HepG2 (cell line): ENCODE results near the gene DENND4C. TPM values are rescaled to one million over a fixed set of nuclear protein-coding genes. Genes with fewer than 3 reads are reported as not detected.

ENCODE experiments used
- ATAC-seq: fragments of 200-7000 bp; cut with Tn5 transposase; 3 replicates; pipeline ENCODE4 v1.9.1; 2020; ENCODE audit warnings: mild to moderate bottlenecking, moderate library complexity
- BruUV-seq: library from RNA; stranded (reverse); fragments of 400-500 nt; replicated peaks from 2 replicates; lab custom pipeline; 2021; lab: Mats Ljungman, UMichigan
- CTCF ChIA-PET: fragments of 300-600 bp; formaldehyde crosslinking; extraction: SDS; loops from one replicate; lab custom pipeline; 2021; ENCODE audit warnings: low total read pairs, inconsistent platforms, low intra/inter-chr PET ratio; lab: Yijun Ruan, JAX
- POLR2A ChIA-PET: fragments of 350-600 bp; sonication (Branson Sonifier 250); formaldehyde crosslinking; loops from one replicate; lab custom pipeline; 2020; ENCODE audit warnings: antibody characterized with exemption, inconsistent platforms; lab: Yijun Ruan, JAX
- DNase-seq: peaks from one replicate; pipeline ENCODE4 v3.0.0-alpha.2; 2015; ENCODE audit warnings: low spot score
- FAIRE-seq: peaks from 3 replicates; lab custom pipeline; 2011; peaks lifted over from hg19 to GRCh38; lab: Jason Lieb, UNC
- H2AFZ ChIP-seq: one replicate; pipeline ENCODE4 v1.6.1; 2011; ENCODE audit warnings: low read length, inconsistent platforms
- H3K27ac ChIP-seq: fragments of 300-600 bp; 3 replicates; pipeline ENCODE4 v1.8.0; 2011; ENCODE audit warnings: mixed run types, mild to moderate bottlenecking, mixed read lengths, low read length, inconsistent platforms; ENCODE audit not compliant: insufficient read depth; ENCODE audit errors: extremely low read length
- H3K27me3 ChIP-seq, 2 experiments: fragments of 200-600 bp in 1 of 2; 2 replicates in 1 of 2; 3 replicates in 1 of 2; pipeline versions ENCODE4 v1.6.0 to v1.8.0; 2011; ENCODE audit warnings: low read length in 2 of 2, mild to moderate bottlenecking in 2 of 2, moderate library complexity in 2 of 2, inconsistent platforms in 1 of 2; ENCODE audit not compliant: insufficient read depth in 2 of 2, control insufficient read depth in 1 of 2
- H3K36me3 ChIP-seq, 2 experiments: fragments of 200-600 bp in 1 of 2; replicated peaks in 1 of 2; 2 replicates in 1 of 2; 3 replicates in 1 of 2; pipeline versions ENCODE4 v1.5.1 to v1.8.0; 2011; ENCODE audit warnings: low read length in 2 of 2, inconsistent platforms in 1 of 2; ENCODE audit not compliant: insufficient read depth in 2 of 2, control insufficient read depth in 1 of 2
- H3K4me1 ChIP-seq: 2 replicates; pipeline ENCODE4 v1.5.1; 2012; ENCODE audit warnings: low read length, inconsistent platforms; ENCODE audit not compliant: insufficient read depth
- H3K4me2 ChIP-seq: 2 replicates; pipeline ENCODE4 v1.6.0; 2011; ENCODE audit warnings: low read depth, low read length, inconsistent platforms
- H3K4me3 ChIP-seq, 3 experiments: fragments of 200-600 bp in 1 of 3; sonication (generic), shearing (Covaris generic) in 1 of 3; replicated peaks in 1 of 3; 2 replicates each; pipeline ENCODE4 v1.5.1; 2011 to 2016; ENCODE audit warnings: low read length in 3 of 3, inconsistent platforms in 2 of 3, low read depth in 2 of 3, mild to moderate bottlenecking in 2 of 3, control low read depth in 1 of 3, mixed read lengths in 1 of 3; ENCODE audit not compliant: insufficient read depth in 1 of 3
- H3K79me2 ChIP-seq: one replicate; pipeline ENCODE4 v1.6.1; 2011; ENCODE audit warnings: low read length, inconsistent platforms; ENCODE audit not compliant: insufficient read depth
- H3K9ac ChIP-seq: 2 replicates; pipeline ENCODE4 v1.6.0; 2011; ENCODE audit warnings: mild to moderate bottlenecking, low read depth, low read length, inconsistent platforms; ENCODE audit not compliant: insufficient read depth
- H3K9me3 ChIP-seq: 2 replicates; pipeline ENCODE4 v1.5.1; 2012; ENCODE audit warnings: mild to moderate bottlenecking, low read length
- H4K20me1 ChIP-seq: 2 replicates; pipeline ENCODE4 v1.6.0; 2011; ENCODE audit warnings: inconsistent platforms, mild to moderate bottlenecking, low read length, moderate library complexity; ENCODE audit not compliant: insufficient read depth
- CEBPG ChIP-seq: IDR thresholded peaks from 2 replicates; pipeline ENCODE4 v1.6.1; 2016
- CHCHD3 ChIP-seq: sonication (generic); formaldehyde crosslinking; IDR thresholded peaks from 2 replicates; pipeline ENCODE4 v1.8.0; 2022; ENCODE audit warnings: mild to moderate bottlenecking, missing genetic modification reagents, moderate library complexity
- CREBL2 ChIP-seq: sonication (generic); formaldehyde crosslinking; IDR thresholded peaks from 2 replicates; pipeline ENCODE4 v1.8.1; 2023; ENCODE audit warnings: missing genetic modification reagents, mild to moderate bottlenecking, borderline replicate concordance
- DBP ChIP-seq: sonication (generic); formaldehyde crosslinking; IDR thresholded peaks from 2 replicates; pipeline ENCODE4 v1.4.0; 2020; ENCODE audit warnings: missing genetic modification reagents; ENCODE audit errors: not compliant biosample characterization
- EEA1 ChIP-seq: sonication (generic); formaldehyde crosslinking; IDR thresholded peaks from 2 replicates; pipeline ENCODE4 v1.5.1; 2020; ENCODE audit warnings: mild to moderate bottlenecking, missing genetic modification reagents, borderline replicate concordance
- FOXK2 ChIP-seq: fragments of 450-650 bp; IDR thresholded peaks from 2 replicates; pipeline ENCODE4 v1.6.1; 2016
- MLLT10 ChIP-seq: sonication (generic); formaldehyde crosslinking; IDR thresholded peaks from 2 replicates; pipeline ENCODE4 v1.4.0; 2020; ENCODE audit warnings: missing genetic modification reagents
- NR0B2 ChIP-seq: sonication (generic); formaldehyde crosslinking; IDR thresholded peaks from 2 replicates; pipeline ENCODE4 v1.4.0; 2020; ENCODE audit warnings: mild to moderate bottlenecking, missing genetic modification reagents
- PAF1 ChIP-seq: IDR thresholded peaks from 2 replicates; pipeline ENCODE4 v1.6.1; 2016; ENCODE audit warnings: missing genetic modification reagents, missing compliant biosample characterization
- SIN3A ChIP-seq: IDR thresholded peaks from 2 replicates; pipeline ENCODE4 v1.6.1; 2011; ENCODE audit warnings: low read depth, mild to moderate bottlenecking, control low read depth, low read length, borderline replicate concordance
- TEAD2 ChIP-seq: sonication (generic); formaldehyde crosslinking; IDR thresholded peaks from 2 replicates; pipeline ENCODE4 v1.9.0; 2021; ENCODE audit warnings: missing genetic modification reagents
- TEF ChIP-seq: sonication (generic); formaldehyde crosslinking; IDR thresholded peaks from 2 replicates; pipeline ENCODE4 v1.5.0; 2020; ENCODE audit warnings: missing genetic modification reagents
- TIGD3 ChIP-seq: sonication (generic); formaldehyde crosslinking; IDR thresholded peaks from 2 replicates; pipeline ENCODE4 v1.5.1; 2020; ENCODE audit warnings: mild to moderate bottlenecking, missing genetic modification reagents, borderline replicate concordance
- ZBTB43 ChIP-seq: sonication (generic); formaldehyde crosslinking; conservative IDR thresholded peaks from 2 replicates; pipeline ENCODE4 v1.4.0; 2020; ENCODE audit warnings: missing genetic modification reagents
- ZNF317 ChIP-seq: sonication (generic); formaldehyde crosslinking; IDR thresholded peaks from 2 replicates; pipeline ENCODE4 v1.5.0; 2020; ENCODE audit warnings: mild to moderate bottlenecking, missing genetic modification reagents
- ZNF746 ChIP-seq: sonication (generic); formaldehyde crosslinking; IDR thresholded peaks from 2 replicates; pipeline ENCODE4 v1.8.0; 2022; ENCODE audit warnings: mild to moderate bottlenecking, missing genetic modification reagents
- ZNF784 ChIP-seq: sonication (generic); formaldehyde crosslinking; IDR thresholded peaks from 2 replicates; pipeline ENCODE4 v1.5.1; 2020; ENCODE audit warnings: missing genetic modification reagents, mild to moderate bottlenecking, borderline replicate concordance
- WGBS: methylation state at CpG from one replicate; pipeline ENCODE4 v1.1.6; 2017; ENCODE audit warnings: low lambda C conversion rate; 5-methylcytosine and 5-hydroxymethylcytosine counted together
- in situ Hi-C: cut with HindIII; loops from 2 replicates; pipeline ENCODE4 v1.10.0; 2017; ENCODE audit warnings: low pct_unique_long_range_greater_than_20kb; ENCODE audit not compliant: extremely low pct_ligation_motif_present
- intact Hi-C: fragments of 100-400 bp; cut with micrococcal nuclease; formaldehyde crosslinking; loops from one replicate; pipeline ENCODE4 v1.10.0; 2022; ENCODE audit not compliant: unreplicated experiment
- polyA plus RNA-seq, 8 experiments: library from polyadenylated mRNA; depleted of rRNA in 3 of 8; stranded (reverse) in 7 of 8; unstranded in 1 of 8; fragments of >200 nt; fragmentation: Illumina TruSeq in 4 of 8; extraction: Trizol in 4 of 8; gene quantifications; 2 replicates each; pipeline versions ENCODE4 v1.2.1 to v1.2.3, GENCODE V29; 2011 to 2016; ENCODE audit warnings: low read depth in 4 of 8, missing spikeins in 1 of 8, mixed read lengths in 1 of 8; ENCODE audit not compliant: insufficient read depth in 1 of 8
- total RNA-seq, 5 experiments: library from RNA; depleted of rRNA; stranded (reverse); fragments of >200 nt; fragmentation: Illumina TruSeq; extraction: Trizol; gene quantifications; 2 replicates each; pipeline ENCODE4 v1.2.3, GENCODE V29; 2016; ENCODE audit warnings: low read depth in 1 of 5

Gene DENND4C
- total and polyA plus RNA-seq, 2 of the 13 experiments (the other 11 are each of a cell fraction or from before 2014, with no cell fraction given) = 19.1 to 27.2 TPM

GRCh38 chr9:19408693-19409400 is 178.4 kb downstream of the DENND4C start, which contains the start of gene ACER2:
Gene ACER2 (plus strand): TSS chr9:19409009. CDS start chr9:19409085, 76 bp downstream.
- H3K27me3 ChIP-seq = no peaks in the 10 kb centered on the region; a peak in 2 of 5 replicates
- peak within 1 kb of the TSS; percentile 63 for H3K27ac ChIP-seq
- peak within 1 kb of the TSS; percentile 74 for H3K9ac ChIP-seq
- H3K9me3 ChIP-seq = no peaks in the 10 kb centered on the region
- peak within 1 kb of the TSS; percentile 72 to 94 (median 81) for H3K4me3 ChIP-seq
- ChIA-PET CTCF (no interaction called here), POLR2A (interaction anchor here (1.0 to 2.1 kb wide), 5 partner anchors 10 to 360 kb away, joined by 4 to 9 read pairs (median 4); partner anchors contain the start of genes DENND4C, RPS6 and RRAGA)
- intact Hi-C loops = loop anchor here (1.0 kb wide), 1 partner anchor 29 kb away; the partner anchor contains the start of gene RPS6
- TSS peak; percentile 61 for BruUV-seq
- no peaks in the 10 kb centered on the region for H4K20me1 ChIP-seq
- FAIRE-seq (peak; percentile 30), ATAC-seq (peak; percentile 93), DNase-seq (peak; percentile 83)
- WGBS = 3% methylated on average over 8 of the region's 61 CpGs
- no peaks in the 10 kb centered on the region for H3K36me3 ChIP-seq
- peak within 1 kb of the TSS; percentile 92 for H3K4me2 ChIP-seq
- in situ Hi-C loops = no loop called here
- H2AFZ ChIP-seq = peak within 1 kb of the TSS; percentile 72
- H3K79me2 ChIP-seq = no peaks in the 10 kb centered on the region
- peaks cover 39% of the 10 kb centered on the region for H3K4me1 ChIP-seq
- TF ChIP-seq SIN3A (peak; percentile 82; the same call in 1 of the 2 replicates), TIGD3 (CRISPR knock-in tag) (peak; percentile 26; the same call in 1 of the 2 replicates), TEAD2 (CRISPR knock-in tag) (no peak), ZBTB43 (peak; percentile 56; the same call in 1 of the 2 replicates), TEF (CRISPR knock-in tag) (0 out of 2 replicates have a peak, but pooled peaks have one; percentile 64), CREBL2 (CRISPR knock-in tag) (no peak), MLLT10 (CRISPR knock-in tag) (no peak), CEBPG (CRISPR knock-in tag) (no peak), ZNF317 (CRISPR knock-in tag) (no peak), PAF1 (CRISPR knock-in tag) (no peak), EEA1 (CRISPR knock-in tag) (no peak), DBP (peak; percentile 81), NR0B2 (CRISPR knock-in tag) (no peak), ZNF746 (no peak), FOXK2 (no peak), CHCHD3 (CRISPR knock-in tag) (no peak), ZNF784 (0 out of 2 replicates have a peak, but pooled peaks have one; percentile 6)
